Left colon (tissue), 2 donors: ENCODE data around the gene CRIM1. TPM values are rescaled to one million over a fixed set of nuclear protein-coding genes. Genes with fewer than 3 reads are reported as not detected.

Experiments used
- total RNA-seq, 2 donors: library from RNA; stranded (reverse); fragmentation: NEBNext Ultra II Directional; extraction: Animal tissue kit (Norgen Biotek cat#: 25700); gene quantifications; one replicate each; pipeline ENCODE4 v1.2.1, GENCODE V29; 2021
- donor health status: DM: no; HTN: no; CAD: no.
- donor health status: DM: yes; HTN: yes; CAD: no.

CRIM1 gene
- total RNA-seq, 2 donors from 2014 or later, result 67.7 to 105 TPM

Other genes with a start within 250 kb of the CRIM1 start
- 10 to 100 TPM; 45.3 to 54.4 TPM for gene FEZ2, start 242.4 kb downstream of the CRIM1 start, total RNA-seq